Mesothelial cell of epicardium (in vitro differentiated cells): ENCODE data around the gene RXRA. TPM values are rescaled to one million over a fixed set of nuclear protein-coding genes. Genes with fewer than 3 reads are reported as not detected.

Experiments
- DNase-seq, 2 experiments: peaks; one replicate each; pipeline ENCODE4 v3.0.0; 2021; ENCODE audit warnings: low spot score in 2 of 2; ENCODE audit not compliant: unreplicated experiment in 2 of 2
- H3K27ac Mint-ChIP-seq: 2 replicates; pipeline ENCODE4 v1.8.0; 2021; ENCODE audit warnings: mixed read lengths
- H3K27me3 Mint-ChIP-seq: 2 replicates; pipeline ENCODE4 v1.8.0; 2021; ENCODE audit warnings: low read depth, mixed read lengths
- H3K36me3 Mint-ChIP-seq: 2 replicates; pipeline ENCODE4 v1.8.0; 2021; ENCODE audit warnings: mixed read lengths
- H3K4me1 Mint-ChIP-seq: 2 replicates; pipeline ENCODE4 v1.8.0; 2021; ENCODE audit warnings: mixed read lengths
- H3K4me3 Mint-ChIP-seq: 2 replicates; pipeline ENCODE4 v1.8.0; 2021; ENCODE audit warnings: mild to moderate bottlenecking, moderate library complexity, mixed read lengths
- H3K9me3 Mint-ChIP-seq: 2 replicates; pipeline ENCODE4 v1.8.0; 2021; ENCODE audit warnings: mixed read lengths
- CTCF ChIP-seq: fragments of 200-600 bp; sonication (generic); IDR thresholded peaks from one replicate; pipeline ENCODE4 v1.5.0; 2021; ENCODE audit warnings: antibody characterized with exemption; ENCODE audit not compliant: unreplicated experiment
- total RNA-seq: library from RNA; stranded (reverse); gene quantifications from 3 replicates; pipeline ENCODE4 v1.2.1, GENCODE V29; 2021

The RXRA gene
- total RNA-seq, 1 donor from 2014 or later = 45.0 TPM

GRCh38 chr9:134287591-134288491 is 38.4 kb upstream of the RXRA start:
- H3K4me1 Mint-ChIP-seq = peaks cover 12% of the 10 kb centered on the region
- DNase-seq = no peak
- no peak for TF ChIP-seq CTCF
- H3K36me3 Mint-ChIP-seq = no peaks in the 10 kb centered on the region
- no peak overlapping the region for H3K4me3 Mint-ChIP-seq
- no peak overlapping the region for H3K27ac Mint-ChIP-seq
- peaks cover 38% of the 10 kb centered on the region for H3K27me3 Mint-ChIP-seq
- no peaks in the 10 kb centered on the region for H3K9me3 Mint-ChIP-seq

GRCh38 chr9:134288746-134289145 is 37.5 kb upstream of the RXRA start:
- Mint-ChIP-seq H3K27me3 (peaks cover 36% of the 10 kb centered on the region), H3K36me3 (no peaks in the 10 kb centered on the region), H3K4me3 (no peak overlapping the region), H3K4me1 (peaks cover 14% of the 10 kb centered on the region), H3K27ac (no peak overlapping the region), H3K9me3 (no peaks in the 10 kb centered on the region)
- no peak for TF ChIP-seq CTCF
- no peak for DNase-seq

DNA sequence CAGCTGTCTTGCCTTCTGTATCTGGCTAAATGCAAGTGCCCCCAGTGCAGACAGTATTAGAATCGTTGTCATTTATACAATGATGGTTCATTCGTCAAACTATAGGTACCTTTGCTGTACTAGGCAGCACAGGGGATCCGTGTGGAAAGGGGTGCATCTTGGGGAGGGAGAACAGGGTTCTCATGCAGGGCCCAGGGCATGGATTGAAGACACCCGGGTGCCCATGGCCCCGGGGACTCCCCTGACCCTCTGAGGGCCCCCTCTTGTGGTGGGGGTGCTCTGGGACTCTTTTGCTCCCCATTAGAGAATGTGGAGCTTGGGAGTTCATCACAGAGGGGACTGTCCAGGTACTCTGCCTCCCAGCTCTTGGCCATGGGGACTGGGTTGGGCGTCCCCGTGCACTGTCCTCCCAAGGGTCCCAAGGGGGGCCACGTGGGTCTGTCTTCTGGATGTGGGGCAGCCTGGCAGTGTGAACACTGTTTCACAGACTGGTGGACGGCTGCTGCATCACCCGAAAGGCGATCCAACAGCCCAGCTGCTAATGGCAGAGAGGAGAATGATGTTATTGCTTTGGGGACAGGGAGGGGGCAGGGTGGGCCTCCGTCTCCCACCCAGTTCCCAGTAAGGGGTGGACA is 36.9 kb upstream of the RXRA start:
- no peaks in the 10 kb centered on the region for H3K9me3 Mint-ChIP-seq
- H3K36me3 Mint-ChIP-seq = no peaks in the 10 kb centered on the region
- H3K27me3 Mint-ChIP-seq = peaks cover 30% of the 10 kb centered on the region
- H3K4me1 Mint-ChIP-seq = peaks cover 14% of the 10 kb centered on the region
- no peak overlapping the region for H3K27ac Mint-ChIP-seq
- H3K4me3 Mint-ChIP-seq = no peak overlapping the region
- DNase-seq = no peak
- TF ChIP-seq CTCF = no peak

DNA sequence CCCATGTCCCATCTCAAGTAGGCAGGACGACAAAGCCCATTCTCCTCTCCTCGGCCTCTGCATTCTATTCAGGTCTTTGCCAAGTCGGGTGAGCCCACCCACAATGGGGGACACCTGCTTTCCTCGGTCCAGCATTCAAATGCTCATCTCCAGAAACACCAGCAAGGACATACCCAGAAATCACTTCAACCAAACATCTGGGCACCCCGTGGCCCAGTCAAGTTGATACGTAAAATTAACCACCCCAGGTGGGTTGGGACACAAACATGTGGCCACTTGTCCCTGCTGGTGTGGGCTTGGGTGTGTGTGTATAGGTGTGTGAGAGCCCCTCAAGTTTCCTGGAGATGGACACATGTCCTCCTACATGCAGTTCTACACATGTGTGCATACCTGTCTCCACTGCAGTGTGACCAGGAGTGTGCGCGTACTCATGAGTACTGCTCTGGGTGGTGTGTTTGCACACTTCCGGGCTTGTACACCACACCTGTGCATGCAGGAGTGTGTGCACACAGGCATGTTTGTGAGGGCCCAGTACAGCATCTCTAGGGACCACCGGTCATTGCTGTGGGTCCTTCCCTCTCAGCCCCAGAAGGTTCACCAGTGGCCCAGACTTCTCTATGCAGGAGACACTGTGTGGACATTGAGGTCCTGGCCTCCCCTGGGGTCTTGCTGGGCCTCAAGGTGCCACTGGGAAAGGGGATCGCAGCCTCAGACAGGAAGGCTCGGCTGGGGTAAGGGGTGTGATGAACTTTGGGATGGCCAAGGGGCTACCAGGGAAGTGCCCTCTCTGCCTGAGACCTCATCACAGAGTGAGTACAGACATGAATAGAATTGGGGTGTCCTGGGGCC is 35.4 kb upstream of the RXRA start:
- DNase-seq = no peak
- H3K4me3 Mint-ChIP-seq = no peak overlapping the region
- H3K9me3 Mint-ChIP-seq = no peaks in the 10 kb centered on the region
- peaks cover 38% of the 10 kb centered on the region for H3K27me3 Mint-ChIP-seq
- H3K4me1 Mint-ChIP-seq = peaks cover 21% of the 10 kb centered on the region
- H3K27ac Mint-ChIP-seq = no peak overlapping the region
- H3K36me3 Mint-ChIP-seq = no peaks in the 10 kb centered on the region
- no peak for TF ChIP-seq CTCF

DNA sequence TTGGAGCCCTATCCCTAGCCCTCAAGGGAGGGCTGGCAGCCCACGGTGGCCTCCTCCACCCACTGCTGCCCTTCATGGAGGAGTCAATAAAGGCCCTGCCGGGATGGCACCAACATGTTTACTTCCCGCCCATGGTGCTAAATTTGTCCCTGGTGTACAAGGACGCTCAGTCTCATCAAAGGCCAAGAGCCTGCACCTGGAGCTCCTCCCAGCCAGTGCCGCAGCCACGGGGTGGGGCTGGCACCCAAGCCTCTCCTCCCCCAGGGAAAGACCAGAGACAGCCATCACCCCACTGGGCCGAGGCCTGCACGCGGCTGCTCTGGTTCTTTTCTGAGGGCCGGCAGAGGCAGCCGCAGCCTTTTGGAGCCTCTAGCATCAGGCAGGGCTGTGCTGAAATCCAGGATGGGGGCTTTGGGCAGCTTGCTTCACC is 34.8 kb upstream of the RXRA start:
- no peaks in the 10 kb centered on the region for H3K9me3 Mint-ChIP-seq
- H3K27ac Mint-ChIP-seq = no peak overlapping the region
- H3K4me3 Mint-ChIP-seq = no peak overlapping the region
- TF ChIP-seq CTCF = no peak
- peaks cover 21% of the 10 kb centered on the region for H3K4me1 Mint-ChIP-seq
- no peak for DNase-seq
- no peaks in the 10 kb centered on the region for H3K36me3 Mint-ChIP-seq
- H3K27me3 Mint-ChIP-seq = peaks cover 40% of the 10 kb centered on the region
